Endothelial cell of umbilical vein (primary cell): ENCODE results near the gene MYL5. TPM values are rescaled to one million over a fixed set of nuclear protein-coding genes. Genes with fewer than 3 reads are reported as not detected.

Experiments
- BruUV-seq: library from RNA; stranded (reverse); fragments of 400-500 nt; replicated peaks from 2 replicates; lab custom pipeline; 2021; lab: Mats Ljungman, UMichigan
- CTCF ChIA-PET: fragments of 300-600, 350-600 bp; sonication (Branson Sonifier 250); formaldehyde crosslinking; loops from one replicate; lab custom pipeline; 2021; ENCODE audit warnings: antibody characterized with exemption, inconsistent platforms; lab: Charles Lee
- POLR2A ChIA-PET: fragments of 300-600, 350-600 bp; sonication (Branson Sonifier 250); formaldehyde crosslinking; loops from one replicate; lab custom pipeline; 2021; ENCODE audit warnings: antibody characterized with exemption, inconsistent platforms; lab: Charles Lee
- DNase-seq: peaks from one replicate; pipeline ENCODE4 v3.0.0-alpha.2; 2011; ENCODE audit warnings: low read depth, low spot score
- FAIRE-seq: peaks from 2 replicates; lab custom pipeline; 2011; peaks lifted over from hg19 to GRCh38; lab: Jason Lieb, UNC
- H2AFZ ChIP-seq: 2 replicates; pipeline ENCODE4 v1.6.0; 2012; ENCODE audit warnings: low read depth, low read length, control low read depth, inconsistent platforms
- H3K27ac ChIP-seq: 2 replicates; pipeline ENCODE4 v1.5.1; 2011; ENCODE audit warnings: low read depth, mild to moderate bottlenecking, control low read depth, low read length, moderate library complexity; ENCODE audit not compliant: insufficient read depth
- H3K27me3 ChIP-seq, 2 experiments: 2 replicates each; pipeline versions ENCODE4 v1.6.0 to v1.6.1; 2011; ENCODE audit warnings: low read length in 2 of 2, mixed read lengths in 1 of 2; ENCODE audit not compliant: control insufficient read depth in 2 of 2, insufficient read depth in 2 of 2
- H3K36me3 ChIP-seq, 2 experiments: 2 replicates in 1 of 2; 3 replicates in 1 of 2; pipeline ENCODE4 v1.5.1; 2011; ENCODE audit warnings: low read length in 2 of 2, mild to moderate bottlenecking in 1 of 2, moderate library complexity in 1 of 2; ENCODE audit not compliant: control insufficient read depth in 2 of 2, insufficient read depth in 2 of 2; ENCODE audit errors: extremely low read depth in 1 of 2
- H3K4me1 ChIP-seq: 3 replicates; pipeline ENCODE4 v1.5.1; 2011; ENCODE audit warnings: mild to moderate bottlenecking, low read length; ENCODE audit not compliant: control insufficient read depth, insufficient read depth; ENCODE audit errors: extremely low read depth
- H3K4me2 ChIP-seq: 2 replicates; pipeline ENCODE4 v1.6.1; 2011; ENCODE audit warnings: low read length, control low read depth, mixed read lengths; ENCODE audit not compliant: insufficient read depth
- H3K4me3 ChIP-seq, 3 experiments: fragments of 200-600 bp in 1 of 3; sonication (generic), shearing (Covaris generic) in 1 of 3; replicated peaks in 1 of 3; 2 replicates each; pipeline ENCODE4 v1.5.1; 2011 to 2016; ENCODE audit warnings: control low read depth in 3 of 3, low read length in 3 of 3, mild to moderate bottlenecking in 2 of 3, inconsistent platforms in 1 of 3, low read depth in 1 of 3, moderate library complexity in 1 of 3; ENCODE audit not compliant: insufficient read depth in 1 of 3
- H3K79me2 ChIP-seq: 2 replicates; pipeline ENCODE4 v1.6.0; 2012; ENCODE audit warnings: low read length, inconsistent platforms; ENCODE audit not compliant: control insufficient read depth, insufficient read depth
- H3K9ac ChIP-seq: replicated peaks from 2 replicates; pipeline ENCODE3; 2011; ENCODE audit warnings: low read length, control low read depth; ENCODE audit not compliant: insufficient read depth; ENCODE audit errors: extremely low read depth
- H3K9me1 ChIP-seq: replicated peaks from 3 replicates; pipeline ENCODE4 v1.6.0; 2011; ENCODE audit warnings: mild to moderate bottlenecking, low read length; ENCODE audit not compliant: control insufficient read depth, insufficient read depth; ENCODE audit errors: extremely low read depth
- H3K9me3 ChIP-seq: replicated peaks from 2 replicates; pipeline ENCODE4 v1.5.1; 2012; ENCODE audit warnings: low read length, inconsistent platforms; ENCODE audit not compliant: control insufficient read depth, insufficient read depth
- H4K20me1 ChIP-seq: replicated peaks from 2 replicates; pipeline ENCODE3; 2011; ENCODE audit warnings: mild to moderate bottlenecking, low read length; ENCODE audit not compliant: control insufficient read depth, insufficient read depth; ENCODE audit errors: extremely low read depth
- CTCF ChIP-seq, 2 donors: IDR thresholded peaks; 1 replicate in 1 of 2; 2 replicates in 1 of 2; pipeline ENCODE4 v1.5.1; 2011; ENCODE audit warnings: low read length in 2 of 2, mild to moderate bottlenecking in 2 of 2, moderate library complexity in 2 of 2, control low read depth in 1 of 2, inconsistent platforms in 1 of 2, low read depth in 1 of 2; ENCODE audit not compliant: insufficient read depth in 1 of 2; ENCODE audit errors: extremely low read depth in 1 of 2
- GATA2 ChIP-seq: IDR thresholded peaks from 2 replicates; pipeline ENCODE4 v1.7.0; 2011; ENCODE audit warnings: low read depth, mild to moderate bottlenecking, moderate library complexity, mixed read lengths, low read length; ENCODE audit not compliant: insufficient read length, insufficient read depth
- MYC ChIP-seq: IDR thresholded peaks from one replicate; pipeline ENCODE4 v1.6.1; 2011; ENCODE audit warnings: mild to moderate bottlenecking, low read depth, low read length
- dilution Hi-C: fragments of 300-500 bp; cut with MboI; formaldehyde crosslinking; loops from one replicate; pipeline ENCODE4 v1.15.0; 2019; ENCODE audit warnings: low sequenced_read_pairs; ENCODE audit not compliant: extremely low pct_ligation_motif_present
- intact Hi-C: fragments of 100-400 bp; cut with micrococcal nuclease; formaldehyde crosslinking; loops from one replicate; pipeline ENCODE4 v1.10.0; 2022
- polyA plus RNA-seq, 4 experiments: library from polyadenylated mRNA; depleted of rRNA in 3 of 4; stranded (reverse) in 3 of 4; unstranded in 1 of 4; fragments of >200 nt; gene quantifications; 2 replicates each; pipeline versions ENCODE4 v1.2.1 to v1.2.3, GENCODE V29; 2011 to 2012; ENCODE audit warnings: missing spikeins in 1 of 4
- total RNA-seq: library from RNA; stranded (reverse); gene quantifications from 2 replicates; pipeline ENCODE4 v1.2.3, GENCODE V29; 2021

Gene MYL5
- total and polyA plus RNA-seq, 2 donors (not counting 3 experiments of a cell fraction or from before 2014, with no cell fraction given), result 12.3 to 13.4 TPM

- no peaks in the 10 kb centered on the region for H3K27me3 ChIP-seq
- POLR2A ChIA-PET, result no interaction called here
- peak overlapping the region; percentile 57 for H3K27ac ChIP-seq
- H4K20me1 ChIP-seq, result peaks cover 5% of the 10 kb centered on the region
- TF ChIP-seq CTCF (IDR thresholded peaks at IDR 0.05; ENCODE audit: extremely low read depth in 1 of 2, insufficient read depth in 1 of 2, low read depth in 1 of 2, low read length in 2 of 2) (no peak), GATA2 (no peak), MYC (no peak)
- BruUV-seq, result no TSS peak
- no peak overlapping the region for H3K4me3 ChIP-seq
- peak overlapping the region; percentile 34 for H3K9ac ChIP-seq
- no peaks in the 10 kb centered on the region for H3K9me1 ChIP-seq
- DNase-seq (no peak), FAIRE-seq (peak; percentile 15)
- CTCF ChIA-PET, result interaction anchor here (2.4 kb wide), 1 partner anchor 42 kb away, joined by 9 read pairs; no protein-coding TSS in a partner anchor
- H3K79me2 ChIP-seq, result peaks cover 76% of the 10 kb centered on the region
- peak overlapping the region; percentile 33 for H3K4me2 ChIP-seq
- dilution Hi-C loops (no loop called here), intact Hi-C loops (no loop called here)
- H3K9me3 ChIP-seq, result no peaks in the 10 kb centered on the region
- no peak overlapping the region for H2AFZ ChIP-seq
- peaks cover 30% of the 10 kb centered on the region for H3K4me1 ChIP-seq
- peaks cover 4 to 10% of the 10 kb centered on the region in 2 experiments for H3K36me3 ChIP-seq
Measured at GRCh38 chr4:725391-726234, 51.3 kb downstream of the MYL5 start.
